Erythroblast (primary cell): ENCODE measurements around the gene ACKR3.

Source experiments
- GATA1 ChIP-seq: IDR thresholded peaks from 2 replicates; pipeline ENCODE4 v1.6.1; 2011; ENCODE audit warnings: low read depth, mild to moderate bottlenecking, control low read depth, low read length, moderate library complexity
- POLR2A ChIP-seq: IDR thresholded peaks from 2 replicates; pipeline ENCODE4 v1.6.1; 2011; ENCODE audit warnings: mild to moderate bottlenecking, low read length

GRCh38 chr2:236551471-236552211, 18.0 kb upstream of the ACKR3 start:
- TF ChIP-seq POLR2A (no peak), GATA1 (no peak)
